DOHH2 (cell line): ENCODE data around the gene KDSR.

Source experiments
- CTCF ChIP-seq: fragments of 200-600 bp; sonication (generic); IDR thresholded peaks from one replicate; pipeline ENCODE4 v1.5.1; 2014; ENCODE audit warnings: antibody characterized with exemption, mild to moderate bottlenecking, low read depth, low read length; ENCODE audit not compliant: poor library complexity, severe bottlenecking
- EZH2phosphoT487 ChIP-seq: fragments of 200-600 bp; sonication (generic); IDR thresholded peaks from 2 replicates; pipeline ENCODE4 v1.6.1; 2017; ENCODE audit warnings: borderline replicate concordance, mild to moderate bottlenecking, antibody characterized with exemption, low read length, moderate library complexity, mixed read lengths

DNA sequence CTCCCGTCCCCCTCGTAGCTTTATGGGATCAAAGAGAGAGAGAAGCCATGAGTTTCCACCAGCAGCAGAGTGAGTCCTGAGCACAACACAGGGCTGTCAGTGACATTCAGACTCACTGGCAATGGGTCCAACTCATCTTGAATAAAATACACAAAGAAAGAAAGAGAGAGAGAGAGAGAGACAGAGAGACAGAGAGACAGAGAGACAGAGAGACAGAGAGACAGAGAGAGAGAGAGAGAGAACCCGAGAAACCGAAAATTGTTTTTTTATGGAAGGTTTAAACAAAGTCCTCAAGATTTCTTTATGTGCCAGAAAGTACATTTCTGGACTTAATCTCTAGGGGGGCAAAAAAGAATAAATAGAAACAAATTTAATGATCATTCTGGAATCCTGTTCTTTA is 35.9 kb downstream of the KDSR start:
- TF ChIP-seq CTCF = no peak
- TF ChIP-seq EZH2phosphoT487 = no peak
